AG09309 (cell line): ENCODE data around the gene PLLP.
A peak's percentile ranks its signal among the peaks of the same experiment; 100 is the strongest.

Experiments used
- DNase-seq: peaks from one replicate; pipeline ENCODE4 v3.0.0-alpha.2; 2010; ENCODE audit warnings: low read depth
- H3K4me3 ChIP-seq: 2 replicates; pipeline ENCODE4 v1.5.1; 2011; ENCODE audit warnings: mild to moderate bottlenecking, low read depth, low read length, moderate library complexity; ENCODE audit not compliant: control insufficient read depth
- TF ChIP-seq, protein P1 (sequence below): IDR thresholded peaks from 2 replicates; pipeline ENCODE4 v1.5.1; 2011; ENCODE audit warnings: mild to moderate bottlenecking, low read depth, low read length, inconsistent platforms; ENCODE audit not compliant: insufficient read depth, control insufficient read depth; ENCODE audit errors: missing control alignments

PLLP gene

DNA sequence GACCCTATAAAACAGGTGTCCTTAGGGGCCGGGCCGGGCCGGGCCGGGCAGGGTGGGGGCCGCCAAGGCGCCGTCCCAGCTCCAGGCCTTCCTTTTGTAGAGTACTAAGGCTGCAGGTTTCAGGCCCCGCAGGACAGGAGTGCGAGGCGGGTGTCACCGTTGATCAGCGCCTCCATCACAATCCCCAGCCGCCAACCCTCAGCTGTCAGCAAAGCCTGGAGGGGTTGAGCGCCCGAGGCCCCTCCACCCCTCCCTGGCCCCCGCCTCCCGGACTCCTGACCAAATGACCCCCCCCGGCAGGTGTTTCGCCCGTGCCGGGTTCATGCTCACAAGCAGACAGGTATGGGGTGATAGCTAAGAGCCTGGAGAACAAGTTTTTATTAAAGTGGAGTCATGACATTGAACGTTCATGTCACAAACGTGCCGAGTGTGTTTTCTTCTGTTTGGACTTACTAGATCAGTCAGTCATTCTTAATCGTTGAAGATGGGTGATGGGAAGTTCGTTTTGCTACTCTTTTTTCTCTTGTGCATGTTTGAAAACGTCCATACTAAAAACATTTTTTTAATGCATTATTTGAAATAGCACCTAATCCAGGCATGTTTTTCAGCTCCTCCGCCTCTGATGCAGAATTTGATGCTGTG lies 38.9 kb downstream of the PLLP start:
- H3K4me3 ChIP-seq = peak overlapping the region; percentile 83
- TF ChIP-seq, protein P1, sequence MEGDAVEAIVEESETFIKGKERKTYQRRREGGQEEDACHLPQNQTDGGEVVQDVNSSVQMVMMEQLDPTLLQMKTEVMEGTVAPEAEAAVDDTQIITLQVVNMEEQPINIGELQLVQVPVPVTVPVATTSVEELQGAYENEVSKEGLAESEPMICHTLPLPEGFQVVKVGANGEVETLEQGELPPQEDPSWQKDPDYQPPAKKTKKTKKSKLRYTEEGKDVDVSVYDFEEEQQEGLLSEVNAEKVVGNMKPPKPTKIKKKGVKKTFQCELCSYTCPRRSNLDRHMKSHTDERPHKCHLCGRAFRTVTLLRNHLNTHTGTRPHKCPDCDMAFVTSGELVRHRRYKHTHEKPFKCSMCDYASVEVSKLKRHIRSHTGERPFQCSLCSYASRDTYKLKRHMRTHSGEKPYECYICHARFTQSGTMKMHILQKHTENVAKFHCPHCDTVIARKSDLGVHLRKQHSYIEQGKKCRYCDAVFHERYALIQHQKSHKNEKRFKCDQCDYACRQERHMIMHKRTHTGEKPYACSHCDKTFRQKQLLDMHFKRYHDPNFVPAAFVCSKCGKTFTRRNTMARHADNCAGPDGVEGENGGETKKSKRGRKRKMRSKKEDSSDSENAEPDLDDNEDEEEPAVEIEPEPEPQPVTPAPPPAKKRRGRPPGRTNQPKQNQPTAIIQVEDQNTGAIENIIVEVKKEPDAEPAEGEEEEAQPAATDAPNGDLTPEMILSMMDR = no peak
- no peak for DNase-seq

DNA sequence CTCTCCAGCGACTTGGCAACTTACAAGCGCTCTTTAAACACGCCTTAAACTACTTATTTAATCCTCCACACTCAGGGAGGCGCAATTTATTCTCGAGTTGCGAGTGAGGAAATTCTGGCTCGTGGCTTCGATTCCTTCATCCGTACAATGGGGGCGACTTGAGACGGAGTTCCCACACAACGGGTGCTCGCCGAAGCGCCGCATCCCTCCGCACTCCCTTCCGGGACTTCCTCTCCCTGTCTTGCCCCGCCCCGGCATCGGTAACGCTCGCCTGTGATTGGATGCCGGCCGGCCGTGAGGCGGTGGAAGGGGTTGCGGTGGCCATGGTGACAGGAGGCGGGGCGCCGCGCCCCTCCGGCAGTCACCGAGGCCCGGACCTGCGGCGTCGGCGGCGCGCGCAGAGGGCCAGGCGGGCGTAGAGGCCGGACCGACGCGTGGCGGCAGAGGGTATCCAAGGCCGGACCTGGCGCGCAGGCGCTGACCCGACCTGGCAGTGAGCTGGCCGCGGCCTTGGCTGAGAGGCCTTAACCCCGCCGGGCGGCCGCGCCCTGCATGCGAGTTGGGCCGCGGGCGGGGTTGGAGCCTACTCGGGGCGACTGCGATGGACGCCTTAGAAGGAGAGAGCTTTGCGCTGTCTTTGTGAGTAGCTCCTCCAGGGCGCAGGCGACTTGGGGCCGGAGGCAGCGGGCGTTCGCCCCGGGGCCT lies 39.6 kb downstream of the PLLP start, which contains the start of gene ARL2BP:
Gene ARL2BP, plus strand, starts transcription at position 493 of the 705 bp plus-strand sequence. Its CDS starts 109 bp downstream, at position 602.
- DNase-seq = peak; percentile 85
- TF ChIP-seq, protein P1 = no peak
- peak within 1 kb of the TSS; percentile 83 for H3K4me3 ChIP-seq

DNA sequence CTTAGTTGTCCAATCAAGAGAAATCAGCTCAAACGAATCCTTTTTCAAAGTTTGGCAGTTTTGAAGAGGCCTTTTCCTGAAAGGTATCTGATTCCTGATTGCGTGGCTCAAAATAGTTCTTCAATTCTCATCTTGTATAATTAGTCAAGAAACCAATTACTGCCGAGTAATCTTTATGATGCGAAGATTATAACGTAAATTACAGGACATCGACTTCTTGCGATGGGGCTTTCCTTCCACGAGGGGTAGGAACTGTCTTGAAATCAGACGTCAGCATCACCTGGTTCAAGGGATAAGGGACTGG lies 40.1 kb downstream of the PLLP start:
- H3K4me3 ChIP-seq = peak overlapping the region; percentile 43
- TF ChIP-seq, protein P1 = no peak
- no peak for DNase-seq

DNA sequence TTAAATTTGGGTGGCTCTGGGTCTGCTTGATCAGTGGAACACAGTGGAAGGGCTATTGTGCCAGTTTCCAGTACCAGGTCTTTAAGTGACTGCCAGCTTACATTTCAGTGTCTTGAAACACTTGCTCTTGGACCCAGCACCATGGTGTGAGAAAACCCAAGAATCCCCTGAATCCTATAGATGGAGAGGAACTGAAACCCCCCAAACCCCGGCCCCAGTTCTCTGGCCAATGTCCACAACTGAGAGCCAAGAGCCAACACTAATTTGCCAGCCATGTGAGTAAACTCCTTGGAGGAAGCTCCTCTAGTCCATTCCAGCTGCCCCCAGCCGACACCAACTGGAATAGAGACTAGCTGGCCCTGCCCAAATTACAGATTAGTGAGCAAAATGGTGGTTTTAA lies 41.8 kb downstream of the PLLP start:
- TF ChIP-seq, protein P1 = no peak
- H3K4me3 ChIP-seq = no peak overlapping the region
- no peak for DNase-seq

DNA sequence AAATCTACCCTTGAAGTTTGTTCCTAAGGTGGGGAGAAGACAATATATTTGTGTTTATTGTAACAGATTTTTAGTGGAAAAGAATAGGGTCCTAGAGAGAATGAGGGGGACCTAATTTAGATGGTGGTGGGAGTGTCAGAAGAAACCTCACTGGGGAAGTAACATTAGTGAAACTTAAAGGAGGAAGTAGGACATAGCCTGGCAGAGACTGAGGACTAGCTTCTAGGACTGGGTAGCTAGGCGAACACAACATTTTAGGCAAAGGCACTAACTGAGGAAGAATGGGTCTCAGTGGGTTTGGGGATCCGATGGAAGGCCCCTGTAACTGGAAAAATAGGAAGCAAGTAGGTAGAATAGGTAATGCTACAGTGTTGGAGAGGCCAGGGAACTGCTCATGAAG lies 43.6 kb downstream of the PLLP start:
- TF ChIP-seq, protein P1 = no peak
- no peak overlapping the region for H3K4me3 ChIP-seq
- no peak for DNase-seq

DNA sequence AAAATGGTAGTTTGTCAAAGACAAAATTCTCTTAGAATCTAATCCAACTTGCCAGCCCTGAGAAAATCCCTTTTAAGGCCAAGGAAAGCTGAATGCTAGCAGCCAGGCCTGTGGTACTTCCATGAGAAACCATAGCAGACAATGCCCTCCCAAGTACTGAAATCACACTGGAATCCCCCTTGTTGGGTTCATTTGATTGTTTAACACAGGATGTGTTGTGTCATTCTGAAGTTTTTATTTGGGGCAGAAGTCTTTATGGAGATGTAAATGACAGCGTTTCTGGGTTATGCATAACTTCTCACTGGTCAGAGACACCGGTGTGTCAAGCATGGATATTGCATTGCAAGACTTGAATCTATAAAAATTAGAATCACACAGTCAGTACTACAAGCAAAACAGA lies 45.4 kb downstream of the PLLP start:
- TF ChIP-seq, protein P1 = no peak
- no peak for DNase-seq

More for the DNA sequence above, 45.4 kb downstream of the PLLP start:
- H3K4me3 ChIP-seq = no peak overlapping the region
